ENCODE measurements around the gene MZT2A.
"Not testable (repeated sequence)": the region's sequence is repeated elsewhere in the genome, so short reads cannot be mapped to it uniquely, and the experiment has no call there.

Gene MZT2A

GRCh38 chr2:131473266-131473665 lies 18.9 kb downstream of the MZT2A start:
- H3K4me1 Mint-ChIP-seq, H3K27me3 Mint-ChIP-seq, CTCF ChIA-PET, DNase-seq, H3K27ac Mint-ChIP-seq, H3K9me3 Mint-ChIP-seq, H3K4me3 Mint-ChIP-seq: not testable (repeated sequence)
- H3K36me3 Mint-ChIP-seq, result peaks cover 13% of the 10 kb centered on the region

DNA sequence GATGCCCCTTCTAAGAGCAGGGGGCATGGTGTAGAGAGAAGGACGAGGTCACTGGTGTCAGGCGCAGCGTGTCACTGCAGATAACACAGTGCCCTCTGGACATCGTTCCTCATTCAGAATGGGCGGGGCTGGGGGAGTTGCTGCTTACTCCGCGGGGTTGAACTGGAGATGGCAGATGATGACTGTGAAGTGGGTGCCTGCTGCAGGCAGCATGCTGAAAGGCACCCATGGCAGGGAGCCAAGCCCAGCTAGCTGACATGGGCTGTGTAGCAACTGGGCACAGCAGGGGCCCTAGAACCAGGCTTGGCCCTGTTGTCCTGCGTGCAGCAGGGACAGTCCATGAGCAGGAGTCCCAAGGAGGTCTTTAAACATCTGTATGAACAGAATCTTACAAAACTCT lies 20.6 kb downstream of the MZT2A start:
- H3K4me3 Mint-ChIP-seq, H3K9me3 Mint-ChIP-seq, H3K4me1 Mint-ChIP-seq, H3K27me3 Mint-ChIP-seq, DNase-seq, CTCF ChIA-PET, H3K27ac Mint-ChIP-seq: not testable (repeated sequence)
- peaks cover 12% of the 10 kb centered on the region for H3K36me3 Mint-ChIP-seq

GRCh38 chr2:131470944-131471343 lies 21.3 kb downstream of the MZT2A start:
- DNase-seq, H3K4me3 Mint-ChIP-seq, H3K4me1 Mint-ChIP-seq, H3K27me3 Mint-ChIP-seq, CTCF ChIA-PET, H3K9me3 Mint-ChIP-seq, H3K36me3 Mint-ChIP-seq, H3K27ac Mint-ChIP-seq: not testable (repeated sequence)

- H3K4me3 Mint-ChIP-seq, H3K4me1 Mint-ChIP-seq, DNase-seq, H3K27me3 Mint-ChIP-seq, CTCF ChIA-PET, H3K9me3 Mint-ChIP-seq, H3K36me3 Mint-ChIP-seq, H3K27ac Mint-ChIP-seq: not testable (repeated sequence)
These were observed 24.5 kb downstream of the MZT2A start for GRCh38 chr2:131467722-131468121.

- H3K9me3 Mint-ChIP-seq, H3K36me3 Mint-ChIP-seq, H3K27me3 Mint-ChIP-seq, H3K27ac Mint-ChIP-seq, DNase-seq, CTCF ChIA-PET, H3K4me3 Mint-ChIP-seq: not testable (repeated sequence)
- H3K4me1 Mint-ChIP-seq, result peaks cover 12% of the 10 kb centered on the region
These were observed 37.3 kb downstream of the MZT2A start for GRCh38 chr2:131454914-131455313.

DNA sequence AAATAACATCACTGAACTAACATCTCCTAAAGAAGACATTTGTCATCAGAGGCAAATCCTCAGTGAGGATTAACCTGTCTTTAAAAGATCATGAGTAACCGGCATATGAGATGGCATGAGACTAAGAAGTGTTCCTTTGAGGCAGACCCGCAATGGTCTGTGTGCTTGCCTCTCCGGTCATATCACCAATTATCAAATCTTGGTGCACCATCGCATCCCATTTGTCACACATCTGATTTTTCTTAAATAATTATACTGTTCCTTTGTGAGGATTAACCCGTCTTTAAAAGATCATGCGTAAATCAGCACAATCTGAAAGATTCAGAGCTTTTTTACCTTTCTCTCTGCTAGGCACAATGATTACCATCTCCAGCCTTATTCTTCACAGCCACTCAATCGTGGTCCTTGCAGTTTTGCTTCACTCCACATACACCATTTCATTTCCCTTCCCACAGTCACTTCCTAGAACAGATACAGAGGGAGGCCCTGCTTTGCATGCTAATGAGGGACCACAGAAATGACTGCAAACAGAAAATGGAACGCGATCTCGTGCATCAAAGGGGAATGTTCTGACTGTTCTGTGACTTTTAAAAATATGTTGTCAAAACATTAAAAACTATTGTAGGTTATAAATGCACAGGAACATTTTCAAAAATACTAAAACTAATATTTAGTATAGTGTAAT lies 40.8 kb downstream of the MZT2A start:
- H3K4me3 Mint-ChIP-seq, H3K4me1 Mint-ChIP-seq, H3K9me3 Mint-ChIP-seq, H3K27ac Mint-ChIP-seq, DNase-seq, H3K36me3 Mint-ChIP-seq, CTCF ChIA-PET, H3K27me3 Mint-ChIP-seq: not testable (repeated sequence)

DNA sequence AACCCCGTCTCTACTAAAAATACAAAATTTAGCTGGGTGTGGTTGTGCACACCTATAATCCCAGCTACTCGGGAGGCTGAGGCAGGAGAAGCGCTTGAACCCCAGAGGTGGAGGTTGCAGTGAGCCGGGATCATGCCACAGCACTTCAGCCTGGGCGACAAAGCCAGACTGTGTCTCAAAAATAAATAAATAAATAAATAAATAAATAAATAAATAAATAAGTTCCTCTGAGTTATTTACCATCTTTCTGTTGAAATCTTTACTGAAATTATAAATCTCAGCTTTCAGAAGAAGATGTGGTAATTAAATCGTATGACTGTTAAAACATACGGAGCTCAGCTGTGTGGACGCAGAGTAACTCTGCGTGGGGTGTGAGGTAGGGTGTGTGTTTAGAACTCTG lies 44.2 kb downstream of the MZT2A start:
- H3K27me3 Mint-ChIP-seq, H3K4me1 Mint-ChIP-seq, H3K9me3 Mint-ChIP-seq, H3K36me3 Mint-ChIP-seq, CTCF ChIA-PET, H3K27ac Mint-ChIP-seq, H3K4me3 Mint-ChIP-seq, DNase-seq: not testable (repeated sequence)

DNA sequence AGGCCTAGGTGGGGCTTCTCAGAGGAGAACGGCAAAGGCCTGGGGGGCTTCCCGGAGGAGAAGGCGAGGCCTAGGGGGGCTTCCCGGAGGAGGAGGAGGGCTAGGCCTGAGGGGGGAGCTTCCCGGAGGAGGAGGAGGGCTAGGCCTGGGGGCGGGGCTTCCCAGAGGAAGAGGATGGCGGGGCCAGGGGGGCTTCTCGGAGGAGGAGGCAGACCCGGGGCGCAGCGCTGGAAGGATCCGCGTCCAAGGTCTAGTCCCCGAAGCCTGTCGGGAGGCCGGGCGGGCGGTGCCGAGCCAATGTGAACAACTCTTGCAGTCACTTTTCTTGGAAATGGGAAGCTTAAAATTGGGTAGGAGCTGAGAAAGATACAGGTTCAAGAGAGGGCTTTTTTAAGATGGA lies 46.3 kb downstream of the MZT2A start:
- H3K4me1 Mint-ChIP-seq, result no peaks in the 10 kb centered on the region
- H3K27ac Mint-ChIP-seq, result no peak overlapping the region
- no peaks in the 10 kb centered on the region for H3K9me3 Mint-ChIP-seq
- DNase-seq, result no peak
- CTCF ChIA-PET, result no interaction called here
- no peaks in the 10 kb centered on the region for H3K36me3 Mint-ChIP-seq
- H3K27me3 Mint-ChIP-seq, result peaks cover 12% of the 10 kb centered on the region
- no peak overlapping the region for H3K4me3 Mint-ChIP-seq

- H3K36me3 Mint-ChIP-seq, DNase-seq, CTCF ChIA-PET, H3K9me3 Mint-ChIP-seq, H3K4me3 Mint-ChIP-seq, H3K27ac Mint-ChIP-seq, H3K4me1 Mint-ChIP-seq: not testable (repeated sequence)
- H3K27me3 Mint-ChIP-seq, result peaks cover 12% of the 10 kb centered on the region
These were observed 46.7 kb downstream of the MZT2A start for GRCh38 chr2:131445515-131445797.

DNA sequence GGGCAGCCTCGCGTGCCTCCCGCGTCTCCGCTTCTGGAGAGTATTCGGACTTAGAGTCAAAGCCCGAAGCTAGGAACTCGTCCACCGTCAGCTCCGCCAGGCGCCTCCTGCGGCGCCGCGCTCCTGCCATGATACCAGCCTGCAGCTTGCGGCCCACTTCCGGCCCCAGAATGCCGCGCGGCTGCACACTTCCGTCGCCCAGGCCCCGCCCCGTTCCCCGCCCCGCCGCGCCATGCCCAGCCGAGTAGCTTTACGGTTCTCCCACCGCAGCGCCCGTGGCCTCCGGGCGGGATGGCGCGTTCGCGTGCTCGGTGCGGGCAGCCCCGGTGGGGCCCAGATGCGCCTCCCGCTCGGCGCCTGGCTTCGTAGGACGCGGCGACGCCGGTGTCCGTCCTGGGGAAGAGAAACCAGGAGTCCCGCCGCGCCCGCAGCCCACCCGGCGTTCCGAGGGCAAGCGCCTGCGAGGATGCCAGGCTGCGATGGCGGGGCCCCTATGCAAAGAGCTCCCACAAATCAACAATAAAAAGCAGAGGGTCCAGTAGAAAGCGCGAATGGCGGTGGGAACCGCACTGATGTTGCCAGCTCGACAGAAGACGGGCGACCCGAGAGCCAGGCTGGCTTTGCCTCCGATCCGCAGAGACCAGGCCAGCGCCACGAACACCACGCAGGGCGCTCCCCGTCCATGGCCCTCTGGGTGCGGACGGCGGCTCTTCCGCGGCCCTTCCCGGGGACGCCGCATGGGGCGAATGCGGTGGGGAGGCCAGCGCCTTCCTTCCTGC lies 47.3 kb downstream of the MZT2A start:
- H3K27ac Mint-ChIP-seq, H3K9me3 Mint-ChIP-seq, H3K4me1 Mint-ChIP-seq, CTCF ChIA-PET, H3K4me3 Mint-ChIP-seq, H3K36me3 Mint-ChIP-seq, DNase-seq: not testable (repeated sequence)
- H3K27me3 Mint-ChIP-seq, result peaks cover 12% of the 10 kb centered on the region

GRCh38 chr2:131440742-131441468 lies 51.3 kb downstream of the MZT2A start:
- CTCF ChIA-PET, H3K27me3 Mint-ChIP-seq, H3K27ac Mint-ChIP-seq, DNase-seq, H3K9me3 Mint-ChIP-seq, H3K36me3 Mint-ChIP-seq, H3K4me1 Mint-ChIP-seq, H3K4me3 Mint-ChIP-seq: not testable (repeated sequence)
